GM19463 (cell line): ENCODE measurements around the gene EDIL3.
"Not testable (repeated sequence)": the region's sequence is repeated elsewhere in the genome, so short reads cannot be mapped to it uniquely, and the experiment has no call there.

Experiments
- ATAC-seq: cut with Tn5 transposase; IDR thresholded peaks from one replicate; pipeline ENCODE4 v1.9.1; 2021; ENCODE audit warnings: mild to moderate bottlenecking, moderate library complexity; ENCODE audit not compliant: unreplicated experiment

The EDIL3 gene

DNA sequence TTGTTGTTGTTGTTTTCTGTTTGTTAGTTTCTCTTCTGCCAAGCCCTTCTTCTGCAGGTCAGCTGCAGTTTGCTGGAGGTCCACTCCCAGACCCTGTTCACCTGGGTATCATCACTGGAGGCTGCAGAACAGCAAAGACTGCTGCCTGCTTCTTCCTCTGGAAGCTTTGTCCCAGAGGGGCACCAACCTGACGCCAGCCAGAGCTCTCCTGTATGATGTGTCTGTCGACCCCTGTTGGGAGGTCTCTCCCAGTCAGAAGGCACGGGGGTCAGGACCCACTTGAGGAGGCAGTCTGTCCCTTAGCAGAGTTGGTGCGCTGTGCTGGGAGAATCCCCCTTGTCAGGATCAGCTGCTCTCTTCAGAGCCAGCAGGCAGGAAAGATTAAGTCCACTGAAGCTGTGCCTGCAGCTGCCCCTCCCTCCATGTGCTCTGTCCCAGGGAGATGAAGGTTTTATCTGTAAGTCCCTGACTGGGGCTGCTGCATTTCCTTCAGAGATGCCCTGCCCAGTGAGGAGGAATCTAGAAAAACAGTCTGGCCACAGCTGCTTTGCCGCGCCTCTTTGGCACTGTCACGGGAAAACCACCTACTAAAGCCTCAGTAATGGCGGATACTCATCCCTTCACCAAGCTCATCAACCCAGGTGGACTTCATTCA, 299.2 kb downstream of the EDIL3 start:
- no peak for ATAC-seq

DNA sequence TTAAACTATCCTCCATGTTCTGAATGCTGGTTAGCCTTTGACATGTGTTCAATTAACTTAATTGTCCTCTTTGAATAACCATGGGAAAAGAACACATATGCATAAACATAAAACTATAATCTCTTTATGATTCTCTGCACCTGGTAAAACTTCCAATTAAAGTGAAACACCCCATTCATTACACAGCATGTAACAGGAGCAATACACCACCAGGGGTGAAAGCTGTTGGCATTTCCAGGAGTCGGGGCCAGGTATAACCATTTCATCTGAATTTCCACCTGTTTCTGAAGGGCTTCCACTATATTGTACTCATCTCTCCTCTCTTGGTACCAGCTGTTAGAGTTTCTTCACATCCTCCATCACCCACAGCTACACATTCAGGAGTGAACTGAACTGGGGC, 303.8 kb downstream of the EDIL3 start:
- ATAC-seq, result no peak

DNA sequence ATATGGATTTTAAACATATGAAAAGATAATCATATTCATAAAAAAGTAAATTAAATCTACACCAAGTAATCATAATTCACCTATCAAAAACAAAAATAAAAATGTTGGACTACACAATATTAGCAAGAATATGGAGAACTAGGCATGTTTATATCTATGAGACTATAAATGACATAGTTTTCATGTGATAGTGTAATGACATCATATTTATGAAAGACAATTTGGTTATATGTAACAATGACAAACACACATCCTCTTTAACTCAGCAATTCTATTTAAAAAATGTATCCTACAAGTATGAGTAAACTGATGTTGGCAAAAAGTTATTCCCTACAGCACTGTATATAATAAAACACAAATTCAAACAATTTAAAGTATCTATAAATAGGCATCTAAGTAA, 312.3 kb downstream of the EDIL3 start:
- no peak for ATAC-seq

DNA sequence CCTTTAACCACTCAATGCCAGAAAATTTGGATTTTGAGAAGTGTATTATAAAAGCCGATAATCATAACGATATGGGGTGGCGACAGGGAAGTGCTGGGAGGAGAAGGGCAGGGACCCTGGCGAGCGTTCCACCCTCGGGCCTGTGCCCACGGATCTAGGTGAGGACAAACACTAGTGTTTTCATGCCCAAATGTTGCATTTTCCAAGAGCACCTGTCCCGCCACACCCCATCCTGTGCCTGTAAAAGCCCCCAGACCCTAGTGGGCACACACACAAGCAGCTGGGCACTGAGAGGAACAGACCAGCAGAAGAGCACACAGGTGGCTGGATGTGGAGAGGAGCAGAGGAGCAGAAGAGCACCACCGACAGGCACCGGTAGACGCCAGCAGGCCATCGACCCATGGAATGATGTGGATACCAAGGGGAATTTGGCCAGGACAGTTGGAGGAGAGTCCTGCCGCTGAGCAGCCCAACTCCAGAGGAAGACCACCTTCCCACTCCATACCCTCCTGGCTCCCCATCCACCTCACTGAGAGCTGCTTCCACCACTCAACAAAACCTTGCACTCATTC, 315.0 kb downstream of the EDIL3 start:
- ATAC-seq, result no peak

DNA sequence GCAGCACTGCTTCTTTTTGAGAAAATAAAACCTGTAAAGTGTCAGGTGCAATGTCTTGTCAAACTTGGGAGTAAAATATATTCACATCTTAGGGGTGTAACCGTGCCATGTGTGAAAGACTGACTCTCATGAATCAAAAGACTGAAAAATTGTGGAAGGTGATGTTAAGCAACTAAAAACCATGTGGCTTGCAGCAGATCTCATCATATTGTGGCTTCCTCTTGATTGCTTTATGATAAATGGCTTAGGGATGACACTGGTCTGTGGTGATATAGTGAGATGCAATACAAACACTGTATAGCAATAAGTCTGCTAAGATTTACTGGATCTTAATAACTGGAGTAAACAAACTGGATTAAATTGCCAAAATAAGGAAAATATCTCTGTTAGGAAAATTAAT, 321.6 kb downstream of the EDIL3 start:
- no peak for ATAC-seq

DNA sequence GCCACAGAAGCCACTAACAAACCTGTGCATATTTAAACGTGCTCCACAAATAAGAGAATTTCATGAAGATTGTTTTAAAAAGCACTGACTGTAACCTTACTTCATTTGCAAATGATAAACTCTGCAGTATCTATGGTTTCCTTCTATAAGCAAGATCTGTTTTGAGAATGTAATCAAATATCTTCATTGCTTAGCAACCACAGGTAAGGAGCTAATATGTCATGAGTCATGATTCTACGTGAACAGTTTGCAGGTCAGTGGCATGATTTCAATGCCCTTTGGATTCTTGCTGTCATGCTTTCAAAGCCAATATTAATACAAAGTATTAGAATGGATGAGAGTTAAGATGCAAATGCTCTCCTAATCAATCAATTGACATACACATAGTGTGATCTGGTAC, 325.0 kb downstream of the EDIL3 start:
- ATAC-seq, result no peak

DNA sequence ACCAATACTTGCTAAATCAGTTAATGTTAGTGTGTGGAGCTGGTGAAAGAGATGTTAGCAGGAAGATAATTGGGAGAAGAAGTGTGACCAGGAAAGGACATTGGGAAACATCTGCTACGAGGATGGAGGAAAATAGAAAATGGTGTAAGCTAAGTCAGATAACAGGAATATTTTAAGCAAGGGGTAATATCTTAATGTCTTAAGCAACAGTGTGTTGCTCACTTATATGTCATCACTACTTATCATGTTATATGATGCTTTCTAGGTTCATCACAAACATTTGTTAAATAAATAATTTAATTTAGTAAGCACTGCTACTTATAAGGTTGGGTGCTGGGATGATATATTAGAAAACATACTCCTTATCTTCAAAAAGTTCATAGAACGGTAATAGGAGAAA, 326.1 kb downstream of the EDIL3 start:
- ATAC-seq, result no peak

DNA sequence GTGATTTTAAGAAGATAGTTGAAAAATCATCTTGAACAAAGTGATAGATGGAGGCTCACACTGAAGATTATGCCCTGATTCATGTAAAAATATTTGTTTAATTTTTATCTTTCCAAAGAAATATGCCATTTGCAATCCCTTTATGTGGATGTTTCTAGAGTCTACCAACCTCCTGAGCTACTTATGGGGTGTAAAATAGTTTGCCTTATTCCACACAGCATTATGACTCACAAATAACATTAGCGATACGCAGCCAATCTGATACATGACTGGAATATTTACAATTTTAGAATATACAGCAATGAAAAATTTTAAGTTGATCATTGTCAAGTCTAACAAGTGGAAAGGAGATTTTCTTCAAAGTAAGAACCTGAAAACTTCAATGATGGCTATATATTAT, 327.5 kb downstream of the EDIL3 start:
- no peak for ATAC-seq

DNA sequence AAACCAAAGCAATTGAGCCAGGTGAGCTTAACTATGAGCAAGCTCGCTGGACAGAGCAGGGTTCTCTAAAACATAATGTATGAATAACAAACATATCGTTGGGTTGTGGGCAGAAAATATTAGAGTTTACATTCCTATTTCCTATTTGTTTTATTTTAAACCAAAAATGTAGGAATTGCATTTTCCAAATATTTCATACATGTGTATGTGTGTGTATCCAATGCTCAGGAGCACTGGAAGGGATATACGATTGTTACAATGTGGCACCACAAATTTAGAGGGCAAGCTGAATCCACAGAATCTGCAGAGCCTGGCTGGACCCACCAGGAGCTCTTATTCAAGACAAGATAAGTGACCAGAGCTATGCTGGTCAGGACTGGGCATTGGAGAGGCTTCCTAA, 338.7 kb downstream of the EDIL3 start:
- ATAC-seq, result no peak

DNA sequence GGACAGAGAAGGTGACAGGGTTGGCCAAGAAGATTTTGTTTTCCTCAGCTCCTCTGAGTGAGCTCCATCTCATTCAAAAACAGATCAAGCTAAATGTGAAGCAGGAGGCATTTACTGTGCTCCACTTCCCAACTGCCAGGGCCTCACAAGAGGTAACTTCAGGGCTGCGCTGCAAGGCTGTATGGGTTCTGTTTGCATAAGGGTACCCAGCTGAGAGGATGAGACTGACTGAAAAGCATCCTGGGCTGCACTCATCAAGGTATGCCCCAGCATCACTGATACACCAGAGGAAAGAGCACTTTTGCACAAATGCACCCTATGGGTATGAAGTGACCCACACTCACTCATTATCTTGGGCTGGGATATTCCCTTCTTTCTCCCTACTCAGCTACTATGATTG, 347.8 kb downstream of the EDIL3 start:
- ATAC-seq, result no peak

DNA sequence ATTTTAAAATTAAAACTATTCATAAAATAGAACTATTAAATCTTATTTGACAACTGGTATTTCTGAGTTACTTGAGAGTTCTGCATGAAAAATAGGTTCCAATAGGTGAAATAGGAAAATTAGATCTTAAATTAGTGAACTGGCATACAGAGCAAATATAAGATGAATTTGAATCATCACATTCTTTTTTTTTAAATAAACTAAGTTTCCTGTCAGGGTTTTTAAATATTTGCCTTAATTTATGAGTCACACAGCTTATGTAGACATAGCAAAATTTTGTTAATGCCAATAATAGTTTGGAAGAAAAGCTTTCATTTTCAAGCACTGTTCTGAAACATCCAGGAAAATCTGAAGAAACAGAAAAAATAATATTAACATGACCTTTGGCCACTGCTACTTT, 352.4 kb downstream of the EDIL3 start:
- no peak for ATAC-seq

DNA sequence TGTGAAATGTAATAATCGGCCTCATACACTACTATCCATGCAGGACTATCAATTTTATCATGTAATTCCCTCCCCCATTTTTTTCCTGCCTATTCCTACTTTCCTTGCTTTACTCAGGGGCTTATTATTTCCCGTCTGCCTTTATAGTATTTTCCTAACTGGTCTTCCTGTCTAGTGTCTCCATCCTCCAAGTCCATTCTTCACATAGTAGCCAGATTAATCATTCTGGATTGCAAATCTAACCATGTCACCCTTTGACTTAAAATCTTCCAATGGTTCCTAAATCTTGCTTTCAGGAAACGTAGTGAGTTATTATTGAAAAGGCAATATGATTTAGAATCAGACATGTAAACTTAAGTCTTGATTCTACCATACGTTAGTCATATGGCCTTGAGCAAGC, 356.6 kb downstream of the EDIL3 start:
- no peak for ATAC-seq

DNA sequence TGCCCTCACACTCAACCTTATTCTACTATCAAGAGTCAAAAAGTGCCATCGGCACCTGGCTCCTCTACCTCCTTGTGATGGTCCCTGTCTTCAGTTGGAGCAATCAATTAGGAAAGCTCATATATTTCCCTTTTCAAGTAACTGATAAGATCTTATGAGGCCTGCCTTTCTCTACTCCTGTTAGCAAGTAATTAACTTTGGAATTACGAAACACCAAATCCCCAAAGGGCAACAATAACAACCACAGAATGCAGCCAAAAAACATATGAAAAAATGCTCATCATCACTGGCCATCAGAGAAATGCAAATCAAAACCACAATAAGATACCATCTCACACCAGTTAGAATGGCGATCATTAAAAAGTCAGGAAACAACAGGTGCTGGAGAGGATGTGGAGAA, 366.2 kb downstream of the EDIL3 start:
- ATAC-seq, result not testable (repeated sequence)

DNA sequence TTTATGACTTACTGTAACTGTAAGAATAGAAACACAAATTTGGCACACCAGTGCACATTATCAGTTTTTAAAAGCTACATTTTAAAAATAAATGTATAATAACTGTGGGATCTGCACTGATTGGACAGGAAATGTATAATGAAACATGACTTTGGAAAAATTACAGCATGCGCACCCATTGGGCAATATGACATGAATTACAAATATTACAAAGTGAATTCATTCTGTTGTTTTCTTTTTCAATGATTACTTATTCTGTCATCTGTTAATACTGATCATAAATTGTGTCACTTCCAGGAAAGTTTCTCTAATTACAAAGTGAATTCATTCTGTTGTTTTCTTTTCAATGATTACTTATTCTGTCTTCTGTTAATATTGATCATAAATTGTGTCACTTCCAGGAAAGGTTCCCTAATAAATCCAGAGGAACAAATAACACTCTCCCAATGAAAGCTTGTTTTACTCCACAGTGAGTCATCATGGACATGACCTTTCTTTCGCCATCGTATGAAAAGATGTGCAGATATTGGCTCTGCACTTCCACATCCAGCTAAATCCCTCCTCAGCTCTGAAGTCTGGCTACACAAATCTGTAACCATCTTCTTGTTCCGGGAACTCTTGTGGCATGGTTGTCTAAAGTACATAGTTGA, 367.0 kb downstream of the EDIL3 start:
- no peak for ATAC-seq

DNA sequence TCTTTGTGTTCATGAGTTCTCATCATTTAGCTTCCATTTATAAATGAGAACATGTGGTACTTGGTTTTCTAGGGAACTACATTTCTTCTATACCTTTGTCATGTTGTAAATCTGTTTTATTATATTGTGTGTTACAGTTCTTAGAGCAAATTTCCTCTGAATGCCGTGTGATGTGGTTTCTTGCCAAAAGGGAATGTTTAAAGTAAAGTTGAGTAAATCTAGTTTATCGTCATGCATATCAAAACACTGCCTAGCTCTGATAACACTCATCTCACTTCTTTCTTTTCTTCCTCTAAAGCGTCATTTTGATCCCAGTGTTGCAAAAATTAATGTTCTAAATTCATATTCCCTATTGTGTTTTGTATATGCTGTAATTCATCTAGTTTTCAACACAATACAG, 368.6 kb downstream of the EDIL3 start:
- ATAC-seq, result no peak

DNA sequence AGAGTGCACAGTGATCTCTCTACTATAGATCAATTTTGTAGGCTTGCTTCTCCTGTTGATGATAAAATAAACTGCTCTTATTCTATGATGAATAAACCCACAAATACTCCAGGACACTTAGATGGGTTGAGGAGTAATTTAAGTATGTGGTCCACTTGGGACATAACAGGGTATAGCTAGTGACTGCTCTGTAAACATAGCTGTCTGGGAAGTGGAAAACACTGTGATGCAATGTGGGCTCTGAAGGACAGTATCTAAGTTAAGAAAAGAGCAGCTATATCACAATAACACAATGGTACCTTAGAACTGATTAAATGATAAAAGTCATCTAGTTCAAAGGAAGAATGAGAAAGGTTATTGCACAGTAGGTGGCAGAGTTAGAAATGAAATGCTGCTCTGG, 369.7 kb downstream of the EDIL3 start:
- ATAC-seq, result no peak

DNA sequence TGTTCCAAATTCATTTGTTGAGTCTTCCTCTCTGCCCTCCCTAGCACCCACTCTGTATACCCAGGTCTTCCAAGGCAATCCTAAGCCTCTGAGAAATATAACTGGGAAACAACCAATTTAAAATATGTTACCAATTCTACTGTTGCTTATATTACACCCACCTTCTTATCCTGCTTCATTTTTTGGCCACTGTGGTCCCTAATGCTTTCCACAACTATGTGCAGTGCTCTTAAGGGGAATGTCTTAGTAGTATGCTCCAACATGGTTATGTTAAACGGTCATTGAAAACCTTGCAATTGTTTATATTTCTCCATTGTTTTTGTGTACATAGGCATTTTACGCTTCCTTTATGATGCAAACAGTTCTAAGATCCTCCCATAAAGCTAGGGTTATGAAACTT, 390.9 kb downstream of the EDIL3 start:
- no peak for ATAC-seq

DNA sequence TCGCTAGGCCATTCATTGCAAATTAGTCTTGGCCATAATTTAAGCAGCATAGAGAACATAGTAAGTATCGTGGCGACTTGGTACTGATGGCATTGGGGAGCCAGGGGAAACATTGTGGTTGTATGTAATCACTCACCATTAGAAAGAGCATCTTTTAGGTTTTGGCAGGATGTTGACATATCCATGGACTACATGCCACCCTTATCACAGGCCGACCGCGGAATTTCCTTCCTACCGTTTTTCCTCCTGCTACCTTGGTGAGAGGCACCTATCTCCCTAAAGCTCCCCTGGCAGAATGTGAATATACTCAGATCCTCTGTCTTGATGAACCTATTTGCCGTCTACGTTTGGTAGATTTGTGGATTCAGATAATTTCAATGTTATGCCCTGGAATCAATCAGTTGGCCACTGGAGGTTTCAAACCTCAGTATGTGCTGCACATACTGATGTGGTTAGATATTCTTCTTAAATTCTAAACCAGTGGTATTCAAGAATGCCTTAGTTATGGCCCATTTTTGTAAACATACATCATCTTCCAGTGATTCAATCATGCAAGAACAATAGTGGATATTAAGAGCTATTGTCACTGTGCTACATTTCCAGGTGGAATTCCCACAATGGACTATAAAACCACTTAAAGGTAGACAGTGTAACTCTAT, 393.0 kb downstream of the EDIL3 start:
- ATAC-seq, result no peak

DNA sequence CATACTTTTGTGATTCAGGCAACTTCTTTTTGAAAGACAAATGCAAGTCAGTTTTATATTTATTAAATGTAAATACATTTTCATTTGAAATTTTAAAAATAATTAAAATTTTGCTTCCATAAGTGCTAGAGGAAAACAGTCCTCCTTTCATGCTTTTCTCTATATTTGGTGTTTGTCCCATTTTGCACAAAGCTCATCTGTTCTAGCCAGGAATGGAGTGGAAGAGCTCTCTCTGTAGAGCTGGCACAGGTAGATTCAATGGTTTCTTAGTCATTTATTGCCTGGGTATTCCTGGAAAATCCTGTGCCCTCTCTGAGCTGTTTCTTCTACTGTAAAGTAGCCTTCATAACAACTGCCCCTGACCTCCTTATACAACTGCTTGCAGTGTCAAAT, 396.4 kb downstream of the EDIL3 start:
- no peak for ATAC-seq

DNA sequence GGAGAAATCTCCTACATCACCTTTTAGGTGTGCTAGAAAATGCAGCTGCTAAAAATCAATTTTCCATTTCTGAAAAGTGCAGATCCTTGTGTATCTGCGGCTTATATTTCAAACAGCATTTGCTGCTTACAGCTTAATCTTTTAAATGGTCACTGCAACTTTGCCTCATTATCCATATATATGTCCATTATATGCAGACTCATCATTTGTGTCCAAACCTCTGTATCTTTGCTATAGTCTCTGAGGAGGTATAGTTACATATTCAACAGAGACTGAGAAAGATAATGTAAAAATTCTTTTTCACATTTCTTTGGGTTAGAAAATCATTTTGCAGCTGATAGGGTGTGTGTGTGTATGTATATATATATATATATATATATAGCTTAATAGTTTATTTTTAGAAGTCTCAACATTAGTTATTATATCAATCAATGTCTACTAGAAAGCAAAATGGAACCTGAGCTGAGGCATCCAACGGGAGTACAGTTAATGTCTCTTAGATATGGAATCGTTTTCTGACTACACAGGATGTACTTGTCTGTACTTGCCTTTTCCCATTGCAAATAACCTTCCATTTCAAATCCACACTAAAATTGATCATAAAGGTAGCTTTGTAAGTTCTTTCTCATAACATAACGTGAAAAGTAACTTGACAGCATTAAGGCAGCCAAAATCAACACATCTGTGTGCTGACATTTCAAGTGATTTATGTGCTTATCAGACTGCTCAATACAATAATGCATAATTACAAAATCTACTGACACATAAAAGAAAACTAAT, 397.0 kb downstream of the EDIL3 start:
- ATAC-seq, result no peak

DNA sequence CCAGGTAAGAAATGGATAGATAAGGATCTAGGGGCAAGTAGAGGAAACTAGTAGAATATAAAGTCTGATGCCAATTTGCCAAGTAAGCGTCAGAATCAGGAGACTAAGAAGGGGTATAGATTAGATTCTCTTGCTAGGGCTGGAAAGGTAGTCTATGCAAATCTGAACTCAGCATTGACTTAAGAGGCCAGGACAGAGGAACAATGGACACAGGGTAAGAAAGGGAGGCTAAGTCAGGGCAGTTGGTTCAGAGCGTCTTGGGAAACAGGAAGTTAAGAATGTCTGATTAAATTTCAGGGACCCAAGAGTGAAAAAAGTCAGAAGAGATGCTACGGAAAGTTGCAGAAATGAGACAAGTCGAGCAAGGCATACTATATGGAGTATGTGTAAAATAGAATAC, 400.8 kb downstream of the EDIL3 start:
- ATAC-seq, result no peak
